SK-N-SH (cell line): Measurements from ENCODE around the gene CNTNAP2. TPM values are rescaled to one million over a fixed set of nuclear protein-coding genes. Genes with fewer than 3 reads are reported as not detected.

Source experiments
- CTCF ChIA-PET: fragments of 300-600, 350-600 bp; formaldehyde crosslinking; extraction: SDS; loops from one replicate; lab custom pipeline; 2021; lab: Yijun Ruan, JAX
- POLR2A ChIA-PET: fragments of 350-600 bp; sonication (Branson Sonifier 250); formaldehyde crosslinking; extraction: SDS; loops from one replicate; lab custom pipeline; 2020; ENCODE audit warnings: antibody characterized with exemption, inconsistent platforms; lab: Yijun Ruan, JAX
- DNase-seq: peaks from one replicate; pipeline ENCODE4 v3.0.0; 2012
- H2AFZ ChIP-seq: fragments of 200-600 bp; sonication (generic); 2 replicates; pipeline ENCODE4 v1.8.1; 2016; ENCODE audit warnings: antibody characterized with exemption, mild to moderate bottlenecking, low read depth
- H3F3A ChIP-seq: fragments of 200-600 bp; sonication (generic); replicated peaks from 2 replicates; pipeline ENCODE3; 2016; ENCODE audit warnings: antibody characterized with exemption, mild to moderate bottlenecking; ENCODE audit not compliant: insufficient read depth
- H3K27ac ChIP-seq, 2 experiments: fragments of 200-500 bp in 1 of 2; fragments of 200-600 bp in 1 of 2; sonication (Bioruptor generic) in 1 of 2; sonication (generic), shearing (Covaris generic) in 1 of 2; 2 replicates each; pipeline versions ENCODE4 v1.5.1 to v1.6.1; 2014 to 2016; ENCODE audit warnings: low read depth in 2 of 2, inconsistent platforms in 1 of 2, low read length in 1 of 2, mild to moderate bottlenecking in 1 of 2, mixed read lengths in 1 of 2
- H3K27me3 ChIP-seq: fragments of 200-600 bp; sonication (generic), shearing (Covaris generic); 2 replicates; pipeline ENCODE4 v1.6.1; 2016; ENCODE audit warnings: mixed run types; ENCODE audit not compliant: insufficient read depth
- H3K36me3 ChIP-seq, 2 experiments: fragments of 200-500 bp in 1 of 2; fragments of 200-600 bp in 1 of 2; sonication (Bioruptor generic) in 1 of 2; sonication (generic) in 1 of 2; replicated peaks in 1 of 2; 2 replicates each; pipeline versions ENCODE3 to v1.5.1; 2014 to 2016; ENCODE audit warnings: low read length in 1 of 2, mild to moderate bottlenecking in 1 of 2; ENCODE audit not compliant: insufficient read depth in 2 of 2, control insufficient read depth in 1 of 2
- H3K4me1 ChIP-seq, 2 experiments: fragments of 200-500 bp in 1 of 2; fragments of 200-600 bp in 1 of 2; sonication (Bioruptor generic) in 1 of 2; sonication (generic), shearing (Covaris generic) in 1 of 2; 2 replicates each; pipeline versions ENCODE4 v1.5.1 to v1.6.1; 2014 to 2016; ENCODE audit warnings: low read depth in 1 of 2, low read length in 1 of 2, mixed run types in 1 of 2; ENCODE audit not compliant: insufficient read depth in 2 of 2, control insufficient read depth in 1 of 2
- H3K4me2 ChIP-seq: fragments of 200-600 bp; sonication (generic), shearing (Covaris generic); 2 replicates; pipeline ENCODE4 v1.6.1; 2017; ENCODE audit warnings: mixed run types
- H3K4me3 ChIP-seq, 2 experiments: fragments of 200-500 bp in 1 of 2; fragments of 200-600 bp in 1 of 2; sonication (Bioruptor generic) in 1 of 2; sonication (generic), shearing (Covaris generic) in 1 of 2; 2 replicates each; pipeline versions ENCODE4 v1.5.1 to v1.8.1; 2014 to 2016; ENCODE audit warnings: low read depth in 2 of 2, inconsistent platforms in 1 of 2, low read length in 1 of 2, mild to moderate bottlenecking in 1 of 2, mixed read lengths in 1 of 2, moderate library complexity in 1 of 2
- H3K79me2 ChIP-seq: fragments of 200-600 bp; sonication (generic); 2 replicates; pipeline ENCODE4 v1.8.1; 2017; ENCODE audit warnings: mild to moderate bottlenecking; ENCODE audit not compliant: insufficient read depth
- H3K9ac ChIP-seq: fragments of 200-600 bp; sonication (generic); 2 replicates; pipeline ENCODE4 v1.6.1; 2017; ENCODE audit warnings: mixed run types
- H3K9me2 ChIP-seq: fragments of 200-600 bp; sonication (generic); 2 replicates; pipeline ENCODE4 v1.6.1; 2017; ENCODE audit warnings: mixed run types
- H3K9me3 ChIP-seq: fragments of 200-600 bp; sonication (generic); 2 replicates; pipeline ENCODE4 v1.6.1; 2017; ENCODE audit warnings: mixed run types, mild to moderate bottlenecking, moderate library complexity
- H4K20me1 ChIP-seq: fragments of 200-600 bp; sonication (generic); 2 replicates; pipeline ENCODE4 v1.6.1; 2017; ENCODE audit warnings: mild to moderate bottlenecking, mixed run types; ENCODE audit not compliant: insufficient read depth
- CHD2 ChIP-seq: fragments of 150-350 bp; IDR thresholded peaks from 2 replicates; pipeline ENCODE4 v1.6.1; 2018; ENCODE audit warnings: low read length; ENCODE audit not compliant: partially characterized antibody
- EZH2phosphoT487 ChIP-seq: fragments of 200-600 bp; sonication (generic); IDR thresholded peaks from 2 replicates; pipeline ENCODE4 v1.6.1; 2017; ENCODE audit warnings: low read depth, mixed run types, mild to moderate bottlenecking, antibody characterized with exemption, moderate library complexity, borderline replicate concordance
- FOXJ3 ChIP-seq: sonication (generic); formaldehyde crosslinking; IDR thresholded peaks from 2 replicates; pipeline ENCODE4 v1.5.1; 2020; ENCODE audit warnings: mild to moderate bottlenecking, missing genetic modification reagents
- FOXM1 ChIP-seq: IDR thresholded peaks from 2 replicates; pipeline ENCODE4 v1.4.0; 2012; ENCODE audit warnings: low read depth, mild to moderate bottlenecking
- GATA2 ChIP-seq: sonication (generic); formaldehyde crosslinking; IDR thresholded peaks from 2 replicates; pipeline ENCODE4 v1.5.0; 2020; ENCODE audit warnings: mild to moderate bottlenecking, missing genetic modification reagents
- JUND ChIP-seq: IDR thresholded peaks from 2 replicates; pipeline ENCODE4 v1.4.0; 2012
- MEF2A ChIP-seq: IDR thresholded peaks from 2 replicates; pipeline ENCODE4 v1.4.0; 2012; ENCODE audit warnings: low read depth, borderline replicate concordance
- MXI1 ChIP-seq: IDR thresholded peaks from 2 replicates; pipeline ENCODE4 v1.6.1; 2012; ENCODE audit warnings: mild to moderate bottlenecking, low read depth, low read length, improper control_type of control experiment
- NFIC ChIP-seq: IDR thresholded peaks from 2 replicates; pipeline ENCODE4 v1.4.0; 2012; ENCODE audit warnings: borderline replicate concordance
- NRF1 ChIP-seq: IDR thresholded peaks from 2 replicates; pipeline ENCODE4 v1.6.1; 2012; ENCODE audit warnings: low read depth, mild to moderate bottlenecking, low read length
- POLR2AphosphoS5 ChIP-seq: IDR thresholded peaks from 2 replicates; pipeline ENCODE4 v1.6.1; 2012; ENCODE audit warnings: low read depth, low read length
- RAD21 ChIP-seq: IDR thresholded peaks from 2 replicates; pipeline ENCODE4 v1.6.1; 2012; ENCODE audit warnings: mild to moderate bottlenecking, low read length
- RCOR1 ChIP-seq: fragments of 150-350 bp; IDR thresholded peaks from 2 replicates; pipeline ENCODE4 v1.6.1; 2017; ENCODE audit warnings: antibody characterized with exemption, low read length
- RFX5 ChIP-seq: IDR thresholded peaks from 2 replicates; pipeline ENCODE4 v1.6.1; 2012; ENCODE audit warnings: mild to moderate bottlenecking, improper control_type of control experiment, low read length
- RXRA ChIP-seq: IDR thresholded peaks from 2 replicates; pipeline ENCODE4 v1.4.0; 2012; ENCODE audit warnings: low read depth, mild to moderate bottlenecking, borderline replicate concordance
- SIN3A ChIP-seq: IDR thresholded peaks from 2 replicates; pipeline ENCODE4 v1.6.1; 2012; ENCODE audit warnings: low read depth, mild to moderate bottlenecking, low read length, moderate library complexity, borderline replicate concordance
- SMC3 ChIP-seq: IDR thresholded peaks from 2 replicates; pipeline ENCODE4 v1.6.1; 2012; ENCODE audit warnings: low read depth, low read length, improper control_type of control experiment
- TCF12 ChIP-seq: IDR thresholded peaks from 2 replicates; pipeline ENCODE4 v1.4.0; 2012
- YY1 ChIP-seq: IDR thresholded peaks from 2 replicates; pipeline ENCODE4 v1.4.0; 2012; ENCODE audit warnings: low read depth, mild to moderate bottlenecking
- WGBS: methylation state at CpG from one replicate; pipeline ENCODE4 v1.1.6; 2017; ENCODE audit warnings: low lambda C conversion rate; 5-methylcytosine and 5-hydroxymethylcytosine counted together
- polyA plus RNA-seq, 3 experiments: library from polyadenylated mRNA; depleted of rRNA; stranded (reverse); fragments of >200 nt; gene quantifications; 2 replicates each; pipeline ENCODE4 v1.2.3, GENCODE V29; 2012
- TF ChIP-seq, protein P1 (sequence below): fragments of 200-600 bp; sonication (generic); IDR thresholded peaks from 2 replicates; pipeline ENCODE4 v1.6.1; 2017; ENCODE audit warnings: antibody characterized with exemption, mild to moderate bottlenecking, moderate library complexity
- TF ChIP-seq, protein P2 (sequence below): IDR thresholded peaks from 2 replicates; pipeline ENCODE4; 2012
- TF ChIP-seq, protein P3 (sequence below): fragments of 150-350 bp; IDR thresholded peaks from 2 replicates; pipeline ENCODE4 v1.6.1; 2017; ENCODE audit warnings: antibody characterized with exemption, low read length, low read depth, borderline replicate concordance
- TF ChIP-seq, protein P4 (sequence below): IDR thresholded peaks from 2 replicates; pipeline ENCODE4 v1.4.0; 2012; ENCODE audit warnings: low read depth, borderline replicate concordance
- TF ChIP-seq, protein P5 (sequence below): fragments of 150-350 bp; IDR thresholded peaks from 2 replicates; pipeline ENCODE4 v1.6.1; 2016; ENCODE audit warnings: mild to moderate bottlenecking, low read depth, low read length

CNTNAP2 gene
- polyA plus RNA-seq, 1 of the 3 experiments (the other 2 are of a cell fraction) = 3.4 TPM

DNA sequence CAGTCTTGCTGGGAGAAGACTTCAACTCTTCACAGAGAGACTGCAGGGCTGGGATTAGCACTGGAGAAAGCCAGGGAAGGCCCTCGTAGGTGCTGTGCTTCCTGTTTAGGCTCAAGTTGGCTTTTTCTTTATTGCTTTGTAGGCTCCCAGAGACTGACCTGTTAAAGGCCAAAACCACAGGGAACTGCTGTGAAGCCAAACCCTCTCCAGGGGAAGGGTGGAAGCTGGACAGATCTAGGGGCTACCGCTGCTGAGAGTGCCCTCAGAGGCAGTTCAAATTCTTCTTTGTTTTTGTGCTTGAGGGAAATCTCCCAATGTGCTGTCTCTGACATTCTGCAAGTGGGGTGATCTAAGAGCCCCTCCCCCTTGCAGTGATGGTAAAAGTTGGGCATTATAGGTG lies 198.4 kb downstream of the CNTNAP2 start:
- no peaks in the 10 kb centered on the region for H3K27me3 ChIP-seq
- no peaks in the 10 kb centered on the region for H4K20me1 ChIP-seq
- no peak overlapping the region for H2AFZ ChIP-seq
- H3K79me2 ChIP-seq = no peaks in the 10 kb centered on the region
- H3F3A ChIP-seq = no peaks in the 10 kb centered on the region
- no peak overlapping the region for H3K4me3 ChIP-seq
- no peak for DNase-seq
- ChIA-PET CTCF (interaction anchor here (1.0 kb wide), 1 partner anchor 13 kb away, joined by 3 read pairs; no protein-coding TSS in a partner anchor), POLR2A (no interaction called here)
- H3K9ac ChIP-seq = no peak overlapping the region
- H3K9me3 ChIP-seq = no peaks in the 10 kb centered on the region
- 13% methylated on average over 2 of the region's 2 CpGs for WGBS
- H3K9me2 ChIP-seq = no peaks in the 10 kb centered on the region
- TF ChIP-seq FOXJ3 (no peak), MEF2A (no peak), NFIC (no peak), CHD2 (no peak), MXI1 (no peak)
- H3K27ac ChIP-seq = no peak overlapping the region
- no peaks in the 10 kb centered on the region for H3K36me3 ChIP-seq
- peak overlapping the region; percentile 14; the same call in 1 of the 2 replicates for H3K4me2 ChIP-seq
- peaks cover 0 to 7% of the 10 kb centered on the region in 2 experiments; a peak in 2 of 4 replicates for H3K4me1 ChIP-seq

DNA sequence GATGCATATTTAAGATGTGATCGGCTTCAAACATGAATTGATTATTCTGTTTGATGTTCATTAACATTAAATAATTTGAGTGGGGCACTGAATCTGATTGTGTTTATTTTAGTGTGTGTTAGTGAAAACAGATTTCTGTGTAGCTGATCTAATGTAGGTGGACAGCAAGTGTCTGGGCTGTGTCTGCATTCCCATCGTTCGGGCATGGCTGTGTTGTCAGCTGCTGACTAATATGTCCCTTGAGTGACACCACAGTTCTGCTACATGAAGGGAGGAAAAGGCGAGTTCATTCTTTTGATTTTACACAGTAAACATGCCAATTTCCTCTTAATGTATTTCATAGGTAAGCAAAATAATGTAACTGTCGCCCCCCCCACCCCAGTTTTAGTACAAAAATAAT lies 203.0 kb downstream of the CNTNAP2 start:
- Histone ChIP-seq H3K79me2 (no peaks in the 10 kb centered on the region), H3K27ac (no peak overlapping the region), H3K4me2 (no peak overlapping the region), H3K36me3 (no peaks in the 10 kb centered on the region), H2AFZ (no peak overlapping the region), H3K4me3 (no peak overlapping the region), H3K9me2 (no peaks in the 10 kb centered on the region), H3K4me1 (peaks cover 0 to 7% of the 10 kb centered on the region in 2 experiments; a peak in 2 of 4 replicates), H3K27me3 (no peaks in the 10 kb centered on the region), H4K20me1 (no peaks in the 10 kb centered on the region), H3K9ac (no peak overlapping the region), H3F3A (no peaks in the 10 kb centered on the region), H3K9me3 (no peaks in the 10 kb centered on the region)
- CTCF ChIA-PET = interaction anchor here (0.9 kb wide), 1 partner anchor 20 kb away, joined by 3 read pairs; no protein-coding TSS in a partner anchor
- POLR2A ChIA-PET = no interaction called here
- TF ChIP-seq YY1 = no peak
- TF ChIP-seq, protein P1, sequence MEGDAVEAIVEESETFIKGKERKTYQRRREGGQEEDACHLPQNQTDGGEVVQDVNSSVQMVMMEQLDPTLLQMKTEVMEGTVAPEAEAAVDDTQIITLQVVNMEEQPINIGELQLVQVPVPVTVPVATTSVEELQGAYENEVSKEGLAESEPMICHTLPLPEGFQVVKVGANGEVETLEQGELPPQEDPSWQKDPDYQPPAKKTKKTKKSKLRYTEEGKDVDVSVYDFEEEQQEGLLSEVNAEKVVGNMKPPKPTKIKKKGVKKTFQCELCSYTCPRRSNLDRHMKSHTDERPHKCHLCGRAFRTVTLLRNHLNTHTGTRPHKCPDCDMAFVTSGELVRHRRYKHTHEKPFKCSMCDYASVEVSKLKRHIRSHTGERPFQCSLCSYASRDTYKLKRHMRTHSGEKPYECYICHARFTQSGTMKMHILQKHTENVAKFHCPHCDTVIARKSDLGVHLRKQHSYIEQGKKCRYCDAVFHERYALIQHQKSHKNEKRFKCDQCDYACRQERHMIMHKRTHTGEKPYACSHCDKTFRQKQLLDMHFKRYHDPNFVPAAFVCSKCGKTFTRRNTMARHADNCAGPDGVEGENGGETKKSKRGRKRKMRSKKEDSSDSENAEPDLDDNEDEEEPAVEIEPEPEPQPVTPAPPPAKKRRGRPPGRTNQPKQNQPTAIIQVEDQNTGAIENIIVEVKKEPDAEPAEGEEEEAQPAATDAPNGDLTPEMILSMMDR = no peak
- TF ChIP-seq RCOR1 = no peak
- no peak for TF ChIP-seq GATA2
- no peak for TF ChIP-seq CHD2
- TF ChIP-seq SMC3 = no peak
- no peak for TF ChIP-seq EZH2phosphoT487
- TF ChIP-seq NRF1 = no peak
- TF ChIP-seq RFX5 = no peak
- TF ChIP-seq, protein P2, sequence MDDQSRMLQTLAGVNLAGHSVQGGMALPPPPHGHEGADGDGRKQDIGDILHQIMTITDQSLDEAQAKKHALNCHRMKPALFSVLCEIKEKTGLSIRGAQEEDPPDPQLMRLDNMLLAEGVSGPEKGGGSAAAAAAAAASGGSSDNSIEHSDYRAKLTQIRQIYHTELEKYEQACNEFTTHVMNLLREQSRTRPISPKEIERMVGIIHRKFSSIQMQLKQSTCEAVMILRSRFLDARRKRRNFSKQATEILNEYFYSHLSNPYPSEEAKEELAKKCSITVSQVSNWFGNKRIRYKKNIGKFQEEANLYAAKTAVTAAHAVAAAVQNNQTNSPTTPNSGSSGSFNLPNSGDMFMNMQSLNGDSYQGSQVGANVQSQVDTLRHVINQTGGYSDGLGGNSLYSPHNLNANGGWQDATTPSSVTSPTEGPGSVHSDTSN = no peak
- TF ChIP-seq, protein P3, sequence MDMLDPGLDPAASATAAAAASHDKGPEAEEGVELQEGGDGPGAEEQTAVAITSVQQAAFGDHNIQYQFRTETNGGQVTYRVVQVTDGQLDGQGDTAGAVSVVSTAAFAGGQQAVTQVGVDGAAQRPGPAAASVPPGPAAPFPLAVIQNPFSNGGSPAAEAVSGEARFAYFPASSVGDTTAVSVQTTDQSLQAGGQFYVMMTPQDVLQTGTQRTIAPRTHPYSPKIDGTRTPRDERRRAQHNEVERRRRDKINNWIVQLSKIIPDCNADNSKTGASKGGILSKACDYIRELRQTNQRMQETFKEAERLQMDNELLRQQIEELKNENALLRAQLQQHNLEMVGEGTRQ = no peak
- TF ChIP-seq FOXM1 = no peak
- TF ChIP-seq SIN3A = no peak
- no peak for TF ChIP-seq TCF12
- no peak for TF ChIP-seq RXRA
- TF ChIP-seq, protein P4, sequence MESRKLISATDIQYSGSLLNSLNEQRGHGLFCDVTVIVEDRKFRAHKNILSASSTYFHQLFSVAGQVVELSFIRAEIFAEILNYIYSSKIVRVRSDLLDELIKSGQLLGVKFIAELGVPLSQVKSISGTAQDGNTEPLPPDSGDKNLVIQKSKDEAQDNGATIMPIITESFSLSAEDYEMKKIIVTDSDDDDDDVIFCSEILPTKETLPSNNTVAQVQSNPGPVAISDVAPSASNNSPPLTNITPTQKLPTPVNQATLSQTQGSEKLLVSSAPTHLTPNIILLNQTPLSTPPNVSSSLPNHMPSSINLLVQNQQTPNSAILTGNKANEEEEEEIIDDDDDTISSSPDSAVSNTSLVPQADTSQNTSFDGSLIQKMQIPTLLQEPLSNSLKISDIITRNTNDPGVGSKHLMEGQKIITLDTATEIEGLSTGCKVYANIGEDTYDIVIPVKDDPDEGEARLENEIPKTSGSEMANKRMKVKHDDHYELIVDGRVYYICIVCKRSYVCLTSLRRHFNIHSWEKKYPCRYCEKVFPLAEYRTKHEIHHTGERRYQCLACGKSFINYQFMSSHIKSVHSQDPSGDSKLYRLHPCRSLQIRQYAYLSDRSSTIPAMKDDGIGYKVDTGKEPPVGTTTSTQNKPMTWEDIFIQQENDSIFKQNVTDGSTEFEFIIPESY = no peak
- TF ChIP-seq, protein P5, sequence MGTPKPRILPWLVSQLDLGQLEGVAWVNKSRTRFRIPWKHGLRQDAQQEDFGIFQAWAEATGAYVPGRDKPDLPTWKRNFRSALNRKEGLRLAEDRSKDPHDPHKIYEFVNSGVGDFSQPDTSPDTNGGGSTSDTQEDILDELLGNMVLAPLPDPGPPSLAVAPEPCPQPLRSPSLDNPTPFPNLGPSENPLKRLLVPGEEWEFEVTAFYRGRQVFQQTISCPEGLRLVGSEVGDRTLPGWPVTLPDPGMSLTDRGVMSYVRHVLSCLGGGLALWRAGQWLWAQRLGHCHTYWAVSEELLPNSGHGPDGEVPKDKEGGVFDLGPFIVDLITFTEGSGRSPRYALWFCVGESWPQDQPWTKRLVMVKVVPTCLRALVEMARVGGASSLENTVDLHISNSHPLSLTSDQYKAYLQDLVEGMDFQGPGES = no peak
- no peak for TF ChIP-seq RAD21
- TF ChIP-seq POLR2AphosphoS5 = no peak
- TF ChIP-seq JUND = no peak
- 25% methylated on average over 5 of the region's 5 CpGs for WGBS
- peak; percentile 25 for DNase-seq
